Neural progenitor cell (in vitro differentiated cells): Measurements from ENCODE around the gene ART5. TPM values are rescaled to one million over a fixed set of nuclear protein-coding genes. Genes with fewer than 3 reads are reported as not detected.

Experiments
- DNase-seq: peaks from one replicate; pipeline ENCODE4 v3.0.0-alpha.2; 2016; ENCODE audit warnings: low spot score
- H2AFZ ChIP-seq: fragments of 200-600 bp; sonication (generic); replicated peaks from 2 replicates; pipeline ENCODE4 v1.6.1; 2016; ENCODE audit warnings: antibody characterized with exemption
- H3F3A ChIP-seq: fragments of 200-600 bp; sonication (generic); 2 replicates; pipeline ENCODE4 v1.6.1; 2016; ENCODE audit warnings: antibody characterized with exemption, low read depth
- H3K27ac ChIP-seq: fragments of 200-600 bp; sonication (generic); 2 replicates; pipeline ENCODE4 v1.5.1; 2016; ENCODE audit warnings: mild to moderate bottlenecking
- H3K27me3 ChIP-seq: fragments of 200-600 bp; sonication (generic); 2 replicates; pipeline ENCODE4 v1.6.1; 2016; ENCODE audit warnings: mild to moderate bottlenecking, moderate library complexity
- H3K36me3 ChIP-seq: fragments of 200-600 bp; sonication (generic); 2 replicates; pipeline ENCODE4 v1.5.1; 2016
- H3K4me1 ChIP-seq: fragments of 200-600 bp; sonication (generic); 2 replicates; pipeline ENCODE4 v1.6.1; 2016; ENCODE audit warnings: mixed run types
- H3K4me2 ChIP-seq: fragments of 200-600 bp; sonication (generic); 2 replicates; pipeline ENCODE4 v1.6.1; 2016
- H3K4me3 ChIP-seq: fragments of 200-600 bp; sonication (generic); 2 replicates; pipeline ENCODE4 v1.5.1; 2016
- H3K79me2 ChIP-seq: fragments of 200-600 bp; sonication (generic); 2 replicates; pipeline ENCODE4 v1.6.1; 2016; ENCODE audit warnings: low read depth
- H3K9ac ChIP-seq: fragments of 200-600 bp; sonication (generic); 2 replicates; pipeline ENCODE4 v1.6.1; 2016
- H3K9me3 ChIP-seq: fragments of 200-600 bp; sonication (generic); 2 replicates; pipeline ENCODE4 v1.5.1; 2016; ENCODE audit warnings: low read depth
- H4K20me1 ChIP-seq: fragments of 200-600 bp; sonication (generic); 2 replicates; pipeline ENCODE4 v1.6.1; 2016; ENCODE audit warnings: low read depth
- H3K27ac Mint-ChIP-seq: 3 replicates; pipeline ENCODE4 v1.8.0; 2021; ENCODE audit warnings: mixed read lengths
- H3K27me3 Mint-ChIP-seq: 2 replicates; pipeline ENCODE4 v1.8.0; 2022; ENCODE audit warnings: low read depth, mild to moderate bottlenecking, inconsistent platforms, moderate library complexity, mixed read lengths; ENCODE audit not compliant: insufficient read depth
- H3K36me3 Mint-ChIP-seq: 3 replicates; pipeline ENCODE4 v1.8.0; 2021; ENCODE audit warnings: mixed read lengths
- H3K4me1 Mint-ChIP-seq: 3 replicates; pipeline ENCODE4 v1.8.0; 2021; ENCODE audit warnings: mixed read lengths
- H3K4me3 Mint-ChIP-seq: 3 replicates; pipeline ENCODE4 v1.8.0; 2021; ENCODE audit warnings: mild to moderate bottlenecking, moderate library complexity, mixed read lengths
- H3K9me3 Mint-ChIP-seq: 3 replicates; pipeline ENCODE4 v1.8.0; 2020; ENCODE audit warnings: mixed read lengths
- CTCF ChIP-seq: fragments of 200-600 bp; sonication (generic); IDR thresholded peaks from 2 replicates; pipeline ENCODE4 v1.5.1; 2017; ENCODE audit warnings: antibody characterized with exemption, mild to moderate bottlenecking
- EZH2 ChIP-seq: fragments of 200-600 bp; sonication (generic); IDR thresholded peaks from 2 replicates; pipeline ENCODE4 v1.6.1; 2017; ENCODE audit warnings: antibody characterized with exemption, mild to moderate bottlenecking, moderate library complexity
- EZH2phosphoT487 ChIP-seq: fragments of 200-600 bp; sonication (generic); IDR thresholded peaks from 2 replicates; pipeline ENCODE4 v1.6.1; 2017; ENCODE audit warnings: antibody characterized with exemption
- total RNA-seq: library from RNA; depleted of rRNA; stranded (reverse); fragments of >200 nt; gene quantifications from 2 replicates; pipeline ENCODE4 v1.2.3, GENCODE V29; 2015; ENCODE audit warnings: low replicate concordance

The ART5 gene
- total RNA-seq, 1 donor from 2014 or later, result 8.5 TPM

- Mint-ChIP-seq H3K27ac (peak overlapping the region; percentile 36), H3K4me3 (no peak overlapping the region), H3K36me3 (peaks cover 35% of the 10 kb centered on the region), H3K4me1 (no peaks in the 10 kb centered on the region), H3K9me3 (no peaks in the 10 kb centered on the region), H3K27me3 (peaks cover 9% of the 10 kb centered on the region)
- Histone ChIP-seq H3K4me2 (no peak overlapping the region), H3K9me3 (no peaks in the 10 kb centered on the region), H3K36me3 (no peaks in the 10 kb centered on the region), H3K9ac (no peak overlapping the region), H2AFZ (no peak overlapping the region), H3K79me2 (no peaks in the 10 kb centered on the region), H3K4me3 (no peak overlapping the region), H4K20me1 (no peaks in the 10 kb centered on the region), H3K27ac (no peak overlapping the region), H3K4me1 (no peaks in the 10 kb centered on the region), H3K27me3 (no peaks in the 10 kb centered on the region), H3F3A (no peaks in the 10 kb centered on the region)
- no peak for DNase-seq
- TF ChIP-seq EZH2 (no peak), CTCF (no peak), EZH2phosphoT487 (no peak)
These were observed 24.3 kb upstream of the ART5 start for GRCh38 chr11:3666023-3666530.

GRCh38 chr11:3665336-3666022 is 23.7 kb upstream of the ART5 start:
- Mint-ChIP-seq H3K4me3 (no peak overlapping the region), H3K27ac (peak overlapping the region; percentile 36), H3K4me1 (no peaks in the 10 kb centered on the region), H3K9me3 (no peaks in the 10 kb centered on the region), H3K27me3 (peaks cover 12% of the 10 kb centered on the region), H3K36me3 (peaks cover 32% of the 10 kb centered on the region)
- no peaks in the 10 kb centered on the region for H3K36me3 ChIP-seq
- H3K27me3 ChIP-seq, result no peaks in the 10 kb centered on the region
- no peak overlapping the region for H2AFZ ChIP-seq
- no peak overlapping the region for H3K4me3 ChIP-seq
- no peaks in the 10 kb centered on the region for H3F3A ChIP-seq
- no peak overlapping the region for H3K27ac ChIP-seq
- no peak for TF ChIP-seq EZH2
- no peak for TF ChIP-seq CTCF
- TF ChIP-seq EZH2phosphoT487, result no peak
- no peak overlapping the region for H3K4me2 ChIP-seq
- no peaks in the 10 kb centered on the region for H3K9me3 ChIP-seq
- no peak overlapping the region for H3K9ac ChIP-seq
- no peaks in the 10 kb centered on the region for H4K20me1 ChIP-seq
- DNase-seq, result no peak
- no peaks in the 10 kb centered on the region for H3K4me1 ChIP-seq
- no peaks in the 10 kb centered on the region for H3K79me2 ChIP-seq

GRCh38 chr11:3664032-3664630 is 22.3 kb upstream of the ART5 start:
- peaks cover 25% of the 10 kb centered on the region for H3K36me3 Mint-ChIP-seq
- no peak overlapping the region for H3K27ac ChIP-seq
- no peaks in the 10 kb centered on the region for H3K4me1 ChIP-seq
- no peak overlapping the region for H3K4me2 ChIP-seq
- H3K79me2 ChIP-seq, result no peaks in the 10 kb centered on the region
- no peak overlapping the region for H3K4me3 ChIP-seq
- H3K9me3 Mint-ChIP-seq, result no peaks in the 10 kb centered on the region
- H3K27me3 Mint-ChIP-seq, result peaks cover 12% of the 10 kb centered on the region
- no peaks in the 10 kb centered on the region for H3K36me3 ChIP-seq
- TF ChIP-seq EZH2phosphoT487 (no peak), EZH2 (no peak), CTCF (no peak)
- H4K20me1 ChIP-seq, result no peaks in the 10 kb centered on the region
- DNase-seq, result no peak
- H3K9ac ChIP-seq, result no peak overlapping the region
- H3F3A ChIP-seq, result no peaks in the 10 kb centered on the region
- no peaks in the 10 kb centered on the region for H3K4me1 Mint-ChIP-seq
- H3K27ac Mint-ChIP-seq, result peak overlapping the region; percentile 44
- H3K27me3 ChIP-seq, result no peaks in the 10 kb centered on the region
- H3K9me3 ChIP-seq, result no peaks in the 10 kb centered on the region
- no peak overlapping the region for H2AFZ ChIP-seq
- H3K4me3 Mint-ChIP-seq, result no peak overlapping the region
